ES-I3 (cell line): ENCODE measurements around the gene NISCH.

Source experiments
- H3K36me3 ChIP-seq: 2 replicates; pipeline ENCODE4 v1.6.1; 2013; ENCODE audit warnings: mild to moderate bottlenecking, low read length, control low read depth, moderate library complexity; ENCODE audit not compliant: insufficient read depth
- H3K4me1 ChIP-seq: 2 replicates; pipeline ENCODE4 v1.6.1; 2013; ENCODE audit warnings: mild to moderate bottlenecking, control low read depth, low read length; ENCODE audit not compliant: insufficient read depth
- H3K9ac ChIP-seq: 2 replicates; pipeline ENCODE4 v1.6.1; 2013; ENCODE audit warnings: low read depth, mild to moderate bottlenecking, low read length, moderate library complexity
- H3K9me3 ChIP-seq: 2 replicates; pipeline ENCODE4 v1.6.1; 2013; ENCODE audit warnings: mild to moderate bottlenecking, low read length, moderate library complexity; ENCODE audit not compliant: control insufficient read depth, insufficient read depth

Gene NISCH

GRCh38 chr3:52481819-52482521, 26.6 kb downstream of the NISCH start:
- peaks cover 25% of the 10 kb centered on the region for H3K36me3 ChIP-seq
- H3K9me3 ChIP-seq: no peaks in the 10 kb centered on the region
- no peak overlapping the region for H3K9ac ChIP-seq
- H3K4me1 ChIP-seq: no peaks in the 10 kb centered on the region

DNA sequence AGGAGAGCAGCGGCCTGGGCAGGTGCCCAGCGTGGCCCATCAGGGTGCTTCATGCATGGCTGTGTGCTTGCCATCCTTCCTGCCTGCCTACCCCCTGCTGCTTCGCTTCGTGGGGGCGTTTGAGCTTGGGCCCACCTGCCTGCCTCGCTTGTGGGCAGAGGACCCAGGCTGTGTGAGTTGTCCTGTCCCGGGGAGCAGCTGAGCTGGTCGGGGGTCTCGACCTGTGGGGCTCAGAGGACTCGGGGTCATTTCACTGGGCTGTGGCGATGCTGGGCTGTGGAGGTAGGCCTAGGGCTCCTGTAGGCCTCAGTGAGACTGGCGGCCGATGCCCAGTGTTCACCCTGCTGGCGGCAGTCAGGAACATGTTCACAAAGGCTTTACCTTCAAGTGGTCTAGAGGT, 27.7 kb downstream of the NISCH start:
- H3K36me3 ChIP-seq: peaks cover 18% of the 10 kb centered on the region
- H3K4me1 ChIP-seq: no peaks in the 10 kb centered on the region
- no peaks in the 10 kb centered on the region for H3K9me3 ChIP-seq
- no peak overlapping the region for H3K9ac ChIP-seq

- Histone ChIP-seq H3K4me1 (no peaks in the 10 kb centered on the region), H3K36me3 (peaks cover 14% of the 10 kb centered on the region), H3K9me3 (no peaks in the 10 kb centered on the region), H3K9ac (no peak overlapping the region)
These were observed 28.4 kb downstream of the NISCH start for GRCh38 chr3:52483577-52484381.

DNA sequence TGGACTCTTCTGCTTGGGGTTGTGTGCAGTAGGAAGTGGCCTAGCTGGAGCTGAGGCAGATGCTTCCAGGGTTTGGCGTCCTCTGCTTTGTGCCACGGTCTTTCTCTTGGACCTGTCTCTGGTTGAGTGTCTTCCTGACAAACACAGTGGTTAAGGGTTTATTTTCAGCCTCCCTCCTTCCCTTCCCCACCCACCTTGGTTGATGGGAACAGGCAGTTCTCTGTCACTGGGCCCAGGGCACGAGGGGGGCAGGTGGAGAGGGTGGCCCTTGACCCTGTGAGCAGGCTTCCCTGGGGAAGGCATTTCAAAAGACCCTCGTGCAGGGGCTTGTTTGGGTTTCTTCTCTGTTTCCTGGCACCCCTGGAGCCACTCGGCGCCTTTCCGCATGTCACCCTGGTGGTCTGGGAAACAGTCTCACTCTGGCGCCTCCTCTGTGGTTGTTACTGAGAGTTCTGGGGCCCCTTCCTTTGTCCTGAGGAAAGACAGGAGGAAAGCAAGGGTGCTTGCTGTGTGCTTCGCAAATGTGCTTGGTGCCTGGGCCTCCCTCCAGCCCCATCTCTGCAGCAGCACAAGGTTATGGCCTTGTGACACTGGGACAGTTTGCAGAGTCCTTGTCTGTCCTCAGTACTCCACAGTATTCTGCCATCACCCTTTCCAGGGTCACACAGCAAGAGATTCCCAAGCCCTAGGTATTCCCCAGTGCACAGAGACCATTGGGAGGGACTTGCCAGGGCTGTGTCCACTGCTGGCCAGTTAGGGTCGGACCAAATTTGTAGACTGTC, 29.5 kb downstream of the NISCH start:
- no peak overlapping the region for H3K9ac ChIP-seq
- H3K4me1 ChIP-seq: no peaks in the 10 kb centered on the region
- H3K36me3 ChIP-seq: peaks cover 10% of the 10 kb centered on the region
- H3K9me3 ChIP-seq: no peaks in the 10 kb centered on the region

- Histone ChIP-seq H3K4me1 (no peaks in the 10 kb centered on the region), H3K9me3 (no peaks in the 10 kb centered on the region), H3K9ac (no peak overlapping the region), H3K36me3 (peaks cover 12% of the 10 kb centered on the region)
These were observed 31.8 kb downstream of the NISCH start for GRCh38 chr3:52487050-52487787.

DNA sequence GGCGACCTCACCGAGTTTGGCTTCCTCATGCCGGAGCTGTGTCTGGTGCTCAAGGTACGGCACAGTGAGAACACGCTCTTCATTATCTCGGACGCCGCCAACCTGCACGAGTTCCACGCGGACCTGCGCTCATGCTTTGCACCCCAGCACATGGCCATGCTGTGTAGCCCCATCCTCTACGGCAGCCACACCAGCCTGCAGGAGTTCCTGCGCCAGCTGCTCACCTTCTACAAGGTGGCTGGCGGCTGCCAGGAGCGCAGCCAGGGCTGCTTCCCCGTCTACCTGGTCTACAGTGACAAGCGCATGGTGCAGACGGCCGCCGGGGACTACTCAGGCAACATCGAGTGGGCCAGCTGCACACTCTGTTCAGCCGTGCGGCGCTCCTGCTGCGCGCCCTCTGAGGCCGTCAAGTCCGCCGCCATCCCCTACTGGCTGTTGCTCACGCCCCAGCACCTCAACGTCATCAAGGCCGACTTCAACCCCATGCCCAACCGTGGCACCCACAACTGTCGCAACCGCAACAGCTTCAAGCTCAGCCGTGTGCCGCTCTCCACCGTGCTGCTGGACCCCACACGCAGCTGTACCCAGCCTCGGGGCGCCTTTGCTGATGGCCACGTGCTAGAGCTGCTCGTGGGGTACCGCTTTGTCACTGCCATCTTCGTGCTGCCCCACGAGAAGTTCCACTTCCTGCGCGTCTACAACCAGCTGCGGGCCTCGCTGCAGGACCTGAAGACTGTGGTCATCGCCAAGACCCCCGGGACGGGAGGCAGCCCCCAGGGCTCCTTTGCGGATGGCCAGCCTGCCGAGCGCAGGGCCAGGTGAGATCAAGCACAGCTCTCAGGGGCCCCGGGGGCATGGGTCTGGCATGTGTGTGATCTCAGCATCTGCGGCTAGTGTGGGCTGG, 32.6 kb downstream of the NISCH start:
- Histone ChIP-seq H3K4me1 (no peaks in the 10 kb centered on the region), H3K9ac (no peak overlapping the region), H3K9me3 (no peaks in the 10 kb centered on the region), H3K36me3 (peaks cover 6% of the 10 kb centered on the region; the same call in 1 of the 2 replicates)

- H3K9ac ChIP-seq: no peak overlapping the region
- no peaks in the 10 kb centered on the region for H3K4me1 ChIP-seq
- no peaks in the 10 kb centered on the region for H3K9me3 ChIP-seq
- peaks cover 6% of the 10 kb centered on the region; the same call in 1 of the 2 replicates for H3K36me3 ChIP-seq
These were observed 33.3 kb downstream of the NISCH start for GRCh38 chr3:52488746-52489145.

- no peaks in the 10 kb centered on the region for H3K9me3 ChIP-seq
- no peaks in the 10 kb centered on the region for H3K4me1 ChIP-seq
- no peak overlapping the region for H3K9ac ChIP-seq
- H3K36me3 ChIP-seq: 0 out of 2 replicates have a peak, but pooled peaks cover 6% of the 10 kb centered on the region
These were observed 34.0 kb downstream of the NISCH start for GRCh38 chr3:52489453-52489852.

GRCh38 chr3:52490035-52490938, 34.9 kb downstream of the NISCH start:
- 0 out of 2 replicates have a peak, but pooled peaks cover 6% of the 10 kb centered on the region for H3K36me3 ChIP-seq
- H3K9me3 ChIP-seq: no peaks in the 10 kb centered on the region
- no peak overlapping the region for H3K9ac ChIP-seq
- H3K4me1 ChIP-seq: no peaks in the 10 kb centered on the region

GRCh38 chr3:52490939-52491526, 35.6 kb downstream of the NISCH start:
- Histone ChIP-seq H3K9ac (no peak overlapping the region), H3K36me3 (0 out of 2 replicates have a peak, but pooled peaks cover 6% of the 10 kb centered on the region), H3K9me3 (no peaks in the 10 kb centered on the region), H3K4me1 (no peaks in the 10 kb centered on the region)

DNA sequence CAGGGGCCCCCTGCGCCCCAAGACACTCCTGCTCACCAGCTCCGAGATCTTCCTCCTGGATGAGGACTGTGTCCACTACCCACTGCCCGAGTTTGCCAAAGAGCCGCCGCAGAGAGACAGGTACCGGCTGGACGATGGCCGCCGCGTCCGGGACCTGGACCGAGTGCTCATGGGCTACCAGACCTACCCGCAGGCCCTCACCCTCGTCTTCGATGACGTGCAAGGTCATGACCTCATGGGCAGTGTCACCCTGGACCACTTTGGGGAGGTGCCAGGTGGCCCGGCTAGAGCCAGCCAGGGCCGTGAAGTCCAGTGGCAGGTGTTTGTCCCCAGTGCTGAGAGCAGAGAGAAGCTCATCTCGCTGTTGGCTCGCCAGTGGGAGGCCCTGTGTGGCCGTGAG, 36.7 kb downstream of the NISCH start:
- no peaks in the 10 kb centered on the region for H3K4me1 ChIP-seq
- H3K9me3 ChIP-seq: no peaks in the 10 kb centered on the region
- H3K9ac ChIP-seq: no peak overlapping the region
- H3K36me3 ChIP-seq: 0 out of 2 replicates have a peak, but pooled peaks cover 6% of the 10 kb centered on the region
